Sigmoid colon (tissue), 4 donors: ENCODE measurements around the gene FLNA.

Experiments
- POLR2A ChIP-seq, 2 donors: fragments of 450-650 bp; IDR thresholded peaks; one replicate each; pipeline ENCODE4 v1.6.1; 2016; ENCODE audit warnings: antibody characterized with exemption in 2 of 2, mild to moderate bottlenecking in 2 of 2, moderate library complexity in 2 of 2
- POLR2AphosphoS5 ChIP-seq, 4 donors: sonication (generic); formaldehyde crosslinking; IDR thresholded peaks; one replicate each; pipeline ENCODE4 v1.6.1; 2017; ENCODE audit warnings: antibody characterized with exemption in 4 of 4
- TF ChIP-seq, protein P1 (sequence below), 4 experiments: fragments of 450-650 bp in 3 of 4; fragments of 200-600 bp in 1 of 4; IDR thresholded peaks; one replicate each; pipeline ENCODE4 v1.5.1; 2016 to 2019; ENCODE audit warnings: antibody characterized with exemption in 4 of 4, mild to moderate bottlenecking in 3 of 4, moderate library complexity in 2 of 4

GRCh38 chrX:154333837-154334271 lies 40.6 kb downstream of the FLNA start:
- TF ChIP-seq, protein P1, sequence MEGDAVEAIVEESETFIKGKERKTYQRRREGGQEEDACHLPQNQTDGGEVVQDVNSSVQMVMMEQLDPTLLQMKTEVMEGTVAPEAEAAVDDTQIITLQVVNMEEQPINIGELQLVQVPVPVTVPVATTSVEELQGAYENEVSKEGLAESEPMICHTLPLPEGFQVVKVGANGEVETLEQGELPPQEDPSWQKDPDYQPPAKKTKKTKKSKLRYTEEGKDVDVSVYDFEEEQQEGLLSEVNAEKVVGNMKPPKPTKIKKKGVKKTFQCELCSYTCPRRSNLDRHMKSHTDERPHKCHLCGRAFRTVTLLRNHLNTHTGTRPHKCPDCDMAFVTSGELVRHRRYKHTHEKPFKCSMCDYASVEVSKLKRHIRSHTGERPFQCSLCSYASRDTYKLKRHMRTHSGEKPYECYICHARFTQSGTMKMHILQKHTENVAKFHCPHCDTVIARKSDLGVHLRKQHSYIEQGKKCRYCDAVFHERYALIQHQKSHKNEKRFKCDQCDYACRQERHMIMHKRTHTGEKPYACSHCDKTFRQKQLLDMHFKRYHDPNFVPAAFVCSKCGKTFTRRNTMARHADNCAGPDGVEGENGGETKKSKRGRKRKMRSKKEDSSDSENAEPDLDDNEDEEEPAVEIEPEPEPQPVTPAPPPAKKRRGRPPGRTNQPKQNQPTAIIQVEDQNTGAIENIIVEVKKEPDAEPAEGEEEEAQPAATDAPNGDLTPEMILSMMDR (IDR thresholded peaks at IDR 0.05) = no peak
- TF ChIP-seq POLR2AphosphoS5 (IDR thresholded peaks at IDR 0.05) (no peak), POLR2A (IDR thresholded peaks at IDR 0.05) (no peak)
